Stimulated activated CD8-positive, alpha-beta memory T cell treated with anti-CD3 and anti-CD28 coated beads, Interleukin-2, amount 100 ng/mL, for 1 hour (primary cell): Measurements from ENCODE around the gene IFT80.
"Not testable (repeated sequence)": the region's sequence is repeated elsewhere in the genome, so short reads cannot be mapped to it uniquely, and the experiment has no call there.

Source experiments
- DNase-seq, 2 donors: peaks; one replicate each; pipeline ENCODE4 v3.0.0-alpha.2; 2020; ENCODE audit warnings: low read depth in 2 of 2

Gene IFT80

DNA sequence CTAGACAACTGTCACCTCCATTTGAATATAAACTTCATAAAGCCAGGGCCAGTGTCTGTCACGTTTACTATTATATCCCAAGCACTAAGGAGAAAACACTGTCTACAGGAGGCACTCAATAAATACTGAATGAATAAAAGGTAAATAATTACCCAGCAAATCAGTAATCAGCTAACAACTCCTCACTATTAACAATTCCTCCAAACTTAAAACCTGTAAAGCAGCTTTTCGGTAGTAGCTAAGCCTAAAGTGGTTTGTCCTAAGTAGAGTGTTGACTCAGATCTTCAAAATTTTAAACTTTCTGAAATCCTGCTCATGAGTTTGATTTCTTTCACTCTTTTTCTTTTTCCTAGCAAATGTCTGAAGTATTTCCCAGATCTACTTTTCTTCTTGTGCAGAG is 133.9 kb downstream of the IFT80 start:
- no peak for DNase-seq

DNA sequence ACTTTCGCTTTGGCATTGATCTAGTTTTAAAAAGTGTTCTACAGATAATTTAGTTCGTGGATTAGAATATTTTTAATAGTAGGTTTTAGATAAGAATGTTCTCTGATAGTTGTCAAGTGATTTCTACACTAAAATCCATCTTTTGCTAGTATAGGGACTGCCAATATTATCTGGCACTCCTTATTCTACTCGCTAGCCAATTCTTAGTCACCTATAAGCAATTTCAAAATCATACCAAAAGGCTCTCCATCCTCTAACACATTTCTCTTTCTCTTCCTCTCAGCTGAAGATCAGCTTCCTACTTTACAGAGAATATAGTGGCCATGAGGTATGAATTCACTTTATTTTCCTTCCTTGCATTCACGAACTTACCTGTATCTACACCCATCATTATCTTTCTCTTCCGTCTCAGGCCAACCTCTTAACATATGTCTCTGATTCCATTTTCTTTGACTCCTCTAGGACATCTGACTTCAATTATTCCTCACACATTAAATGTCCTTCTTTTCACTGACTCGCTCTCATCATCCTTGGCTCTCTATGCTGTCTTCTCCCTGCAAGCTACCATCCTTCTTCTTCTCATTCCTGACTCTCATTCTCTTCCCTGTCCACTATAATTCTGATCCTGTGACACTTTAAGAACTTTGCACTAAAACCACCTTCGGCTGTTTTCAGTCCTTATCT is 138.3 kb downstream of the IFT80 start:
- no peak for DNase-seq

DNA sequence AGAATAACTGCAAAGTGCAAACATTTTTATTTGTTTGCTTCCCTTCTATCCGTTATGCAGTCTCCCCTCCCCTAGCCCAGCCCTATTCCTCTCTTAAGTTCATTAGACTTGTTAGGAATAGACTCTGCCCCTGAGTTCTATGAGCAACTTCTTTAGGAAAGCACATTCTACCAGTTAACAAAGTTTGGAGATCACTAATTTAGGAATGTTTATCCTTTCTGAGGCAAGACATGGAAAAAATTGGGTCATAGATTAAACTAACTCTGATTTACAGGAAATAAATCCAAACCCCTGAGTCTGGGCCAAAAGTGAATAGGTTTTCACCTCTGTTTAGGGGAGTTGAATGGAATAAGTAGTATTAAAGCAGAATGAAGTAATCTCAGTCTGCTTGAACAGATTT is 139.4 kb downstream of the IFT80 start:
- no peak for DNase-seq

DNA sequence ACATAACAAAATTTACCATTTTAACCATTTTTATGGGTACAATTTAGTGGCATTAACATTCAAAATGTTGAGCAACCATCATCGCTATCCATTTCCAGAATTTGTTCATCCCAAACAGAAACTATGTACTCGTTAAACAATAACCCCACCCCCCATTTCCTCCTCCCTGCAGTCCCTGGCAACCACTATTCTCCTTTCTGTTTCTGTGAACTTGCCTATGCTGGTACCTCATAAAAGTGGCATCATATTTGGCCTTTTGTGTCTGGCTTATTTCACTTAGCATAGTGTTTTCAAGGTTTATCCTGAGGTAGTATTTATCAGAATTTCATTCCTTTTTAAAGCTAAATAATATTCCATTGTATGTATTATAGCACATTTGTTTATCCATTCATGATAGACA is 141.4 kb downstream of the IFT80 start:
- DNase-seq = no peak

DNA sequence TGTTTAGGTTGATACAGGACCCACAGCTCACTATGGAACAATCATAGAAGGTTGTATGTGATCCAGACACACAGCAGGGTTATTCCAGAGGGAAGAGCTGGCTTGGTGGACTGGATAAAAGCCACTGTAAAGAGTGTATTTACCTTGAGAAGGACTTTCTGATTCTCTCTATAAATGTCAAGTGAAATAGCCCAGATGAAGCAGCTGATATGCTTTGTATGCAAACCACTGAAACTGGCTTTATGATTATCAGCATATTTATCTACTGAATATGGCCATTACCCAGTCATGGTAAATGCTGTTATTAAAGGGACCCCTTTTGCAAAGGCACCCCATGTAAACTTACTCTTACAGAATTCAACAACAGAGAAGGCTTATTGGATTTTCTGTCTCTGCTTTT is 145.7 kb downstream of the IFT80 start:
- DNase-seq = no peak

DNA sequence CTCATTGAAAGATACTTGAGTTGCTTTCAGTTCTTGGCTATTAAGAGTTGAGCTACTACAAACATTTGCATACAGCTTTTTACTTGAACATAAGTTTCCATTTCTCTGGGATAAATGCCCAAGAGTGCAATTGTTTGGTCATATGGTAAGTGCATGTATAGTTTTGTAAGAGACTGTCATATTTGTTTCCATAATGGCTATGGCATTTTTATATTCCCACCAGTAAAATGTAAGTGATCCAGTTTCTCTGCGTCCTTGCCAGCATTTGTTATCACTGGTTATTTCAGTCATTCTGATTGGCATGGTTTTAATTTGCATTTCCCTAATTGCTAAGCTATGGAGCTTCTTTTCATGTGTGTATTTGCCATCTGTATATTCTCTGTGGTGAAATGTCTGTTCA is 151.3 kb downstream of the IFT80 start:
- no peak for DNase-seq

DNA sequence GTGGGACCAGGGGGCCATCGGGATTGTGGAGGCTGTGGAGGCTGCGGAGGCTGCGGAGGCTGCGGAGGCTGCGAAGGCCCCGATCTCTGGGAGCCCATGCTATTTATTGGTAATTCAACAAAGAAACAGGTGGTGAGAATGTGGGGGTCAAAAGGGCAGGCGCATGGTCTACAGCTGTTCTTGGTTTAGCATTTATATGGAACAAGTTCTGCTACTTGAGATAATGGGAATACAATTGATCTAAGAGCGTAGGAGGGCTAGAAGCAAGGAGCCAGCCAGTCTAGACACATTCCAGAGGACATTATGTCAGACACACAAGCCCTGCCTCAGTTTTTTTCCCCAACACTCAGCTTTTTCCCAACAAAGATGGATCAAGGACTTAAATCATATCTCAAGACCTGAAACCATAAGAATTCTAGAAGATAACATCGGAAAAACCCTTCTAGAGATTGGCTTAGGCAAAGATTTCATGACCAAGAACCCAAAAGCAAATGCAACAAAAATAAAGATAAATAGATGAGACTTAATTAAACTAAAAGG is 153.7 kb downstream of the IFT80 start:
- DNase-seq = no peak

DNA sequence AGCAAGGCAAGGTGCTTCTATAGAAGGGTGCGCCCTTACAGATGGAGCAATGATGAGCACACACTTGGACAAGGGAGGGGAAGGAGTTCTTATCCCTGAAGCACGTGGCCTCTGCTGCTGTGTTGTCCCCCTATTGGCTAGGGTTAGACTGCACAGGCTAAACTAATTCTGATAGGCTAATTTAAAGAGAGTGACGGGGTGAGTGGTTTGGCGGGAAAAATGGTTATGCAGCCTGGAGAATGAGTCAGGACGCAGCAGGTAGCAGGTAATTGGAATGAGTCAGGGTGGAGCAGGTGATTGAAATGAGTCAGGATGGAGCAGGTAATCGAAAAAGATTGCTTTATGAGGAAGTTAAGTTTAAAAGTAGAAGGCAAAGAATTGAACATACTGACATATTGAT is 158.3 kb downstream of the IFT80 start:
- DNase-seq = not testable (repeated sequence)

DNA sequence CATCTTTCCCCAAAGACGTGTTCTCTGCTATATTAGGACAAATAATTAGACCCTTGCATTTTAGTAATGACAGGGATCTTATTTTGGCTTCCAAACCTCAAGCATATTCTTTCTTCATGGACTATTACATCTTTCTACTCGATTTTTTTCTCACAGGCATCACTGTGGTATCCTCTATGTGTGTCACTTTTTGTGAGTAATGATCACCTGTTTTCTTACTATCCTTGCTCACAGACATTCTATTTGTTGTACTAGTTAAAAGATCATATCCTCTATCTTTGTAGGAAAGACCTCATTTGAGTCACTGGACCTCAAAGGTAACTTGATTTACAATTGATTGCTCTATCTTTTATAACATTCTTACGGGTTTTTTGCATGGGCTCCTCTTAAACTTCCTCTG is 167.0 kb downstream of the IFT80 start:
- DNase-seq = no peak

DNA sequence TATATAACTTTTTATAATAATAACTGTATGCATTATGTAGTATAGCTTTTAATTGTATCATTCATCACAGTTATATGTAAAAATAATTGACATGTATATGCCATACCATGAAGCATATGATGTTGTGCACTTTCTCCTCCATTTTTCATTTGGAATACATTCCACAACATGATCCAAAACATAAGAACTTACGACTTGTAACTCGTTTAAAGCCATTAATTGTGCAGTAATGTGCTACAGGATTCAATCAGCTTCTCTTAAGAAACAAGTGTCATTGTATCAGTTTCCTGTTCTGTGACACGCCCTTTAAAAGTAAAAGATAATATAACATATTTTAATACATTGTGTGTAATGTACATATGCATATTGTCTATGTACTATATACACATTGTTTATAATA is 171.6 kb downstream of the IFT80 start:
- DNase-seq = no peak

DNA sequence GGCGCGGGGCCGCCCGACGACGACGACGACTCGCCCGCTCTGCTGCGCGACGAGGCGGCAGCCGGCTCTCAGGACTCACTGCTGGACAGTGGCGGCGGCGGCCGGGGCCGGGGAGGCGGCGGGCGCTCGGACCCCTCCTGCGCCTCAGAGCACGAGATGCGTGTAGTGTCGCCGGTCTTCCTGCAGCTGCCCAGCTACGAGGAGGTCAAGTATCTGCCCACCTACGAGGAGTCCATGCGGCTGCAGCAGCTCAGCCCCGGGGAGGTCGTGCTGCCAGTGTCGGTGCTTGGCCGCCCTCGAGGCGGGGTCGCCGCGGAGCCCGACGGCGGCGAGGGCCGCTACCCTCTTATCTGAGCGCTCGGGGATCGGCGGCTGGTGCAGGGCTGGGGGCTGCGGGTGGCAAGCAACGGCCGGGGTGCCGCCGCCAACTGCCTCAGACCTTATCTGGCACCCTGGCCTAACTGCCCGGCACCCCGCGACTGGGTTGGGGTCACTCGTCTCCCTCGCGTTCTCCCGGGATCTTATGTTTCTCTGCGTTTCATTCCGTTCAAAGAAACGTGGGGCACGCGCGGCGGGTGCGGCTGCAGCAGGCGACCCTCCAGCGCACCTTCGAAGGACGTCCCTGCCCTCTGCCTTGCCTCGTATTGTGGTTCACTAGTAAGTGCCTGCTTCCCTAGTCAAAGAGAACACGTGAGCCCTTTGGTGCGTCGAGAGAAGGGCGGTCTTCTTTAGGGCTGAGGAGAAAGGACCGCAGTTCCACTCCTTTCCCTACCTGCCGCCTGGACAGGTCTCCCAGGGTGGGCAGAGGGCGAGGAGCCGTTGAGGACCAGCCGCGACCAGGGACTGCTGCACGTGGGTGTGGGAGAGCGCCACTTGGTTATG is 172.8 kb downstream of the IFT80 start:
- no peak for DNase-seq

DNA sequence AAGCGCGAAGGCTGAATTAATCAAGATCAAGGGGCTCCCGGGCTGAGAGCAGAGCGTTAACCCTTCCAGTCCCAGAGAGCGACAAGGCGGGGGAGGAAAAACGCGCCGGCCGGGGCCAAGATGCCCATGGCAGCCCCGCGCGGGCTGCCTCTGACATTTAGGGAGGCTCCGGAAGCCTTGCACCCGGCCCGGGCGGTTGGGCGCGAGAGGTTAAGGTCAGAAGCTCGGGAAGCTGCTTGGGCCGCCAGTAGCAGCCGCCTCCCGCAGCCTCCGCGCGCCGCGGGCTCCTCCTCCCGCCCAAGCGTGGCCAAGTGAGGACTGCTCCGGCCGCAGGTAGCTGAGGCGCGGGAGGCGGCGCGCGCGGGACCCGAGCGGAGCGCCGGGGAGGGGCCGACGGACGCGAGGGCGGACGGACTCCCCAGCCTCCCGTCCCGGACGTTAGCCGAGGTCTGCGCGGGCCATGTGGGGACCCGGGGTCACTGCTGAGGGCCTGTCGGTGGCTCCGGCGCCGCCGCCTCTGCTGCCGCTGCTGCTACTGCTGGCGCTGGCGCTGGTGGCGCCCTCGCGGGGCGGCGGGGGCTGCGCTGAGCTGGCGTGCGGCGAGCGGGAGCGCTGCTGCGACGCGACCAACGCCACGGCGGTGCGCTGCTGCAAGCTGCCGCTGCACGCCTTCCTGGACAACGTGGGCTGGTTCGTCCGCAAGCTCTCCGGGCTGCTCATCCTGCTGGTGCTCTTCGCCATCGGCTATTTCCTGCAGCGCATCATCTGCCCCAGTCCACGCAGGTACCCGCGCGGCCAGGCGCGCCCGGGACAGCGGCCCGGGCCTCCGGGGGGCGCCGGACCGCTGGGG is 173.6 kb downstream of the IFT80 start, which contains the start of gene C3orf80:
TSS of gene C3orf80 (plus strand) at position 247 of the 850 bp plus-strand sequence. CDS start at position 461, 214 bp downstream.
- no peak for DNase-seq

DNA sequence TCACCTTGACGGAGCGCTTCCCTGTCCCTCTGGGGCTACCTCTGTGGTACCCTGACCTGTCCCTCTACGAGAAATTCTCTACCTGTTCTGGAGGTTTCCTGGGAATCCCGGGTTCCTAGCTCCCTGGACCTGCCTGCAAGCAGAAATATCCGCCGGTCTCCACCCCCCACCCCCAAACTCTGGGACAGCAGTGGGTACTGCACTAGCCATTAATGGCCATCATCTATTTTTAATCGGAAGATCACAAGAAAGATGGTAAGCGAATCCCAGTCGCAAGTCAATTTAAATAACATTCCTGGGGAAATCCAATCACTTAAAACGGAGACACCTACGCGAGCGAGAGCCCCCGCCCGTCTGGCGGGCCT is 174.2 kb downstream of the IFT80 start:
- DNase-seq = no peak

DNA sequence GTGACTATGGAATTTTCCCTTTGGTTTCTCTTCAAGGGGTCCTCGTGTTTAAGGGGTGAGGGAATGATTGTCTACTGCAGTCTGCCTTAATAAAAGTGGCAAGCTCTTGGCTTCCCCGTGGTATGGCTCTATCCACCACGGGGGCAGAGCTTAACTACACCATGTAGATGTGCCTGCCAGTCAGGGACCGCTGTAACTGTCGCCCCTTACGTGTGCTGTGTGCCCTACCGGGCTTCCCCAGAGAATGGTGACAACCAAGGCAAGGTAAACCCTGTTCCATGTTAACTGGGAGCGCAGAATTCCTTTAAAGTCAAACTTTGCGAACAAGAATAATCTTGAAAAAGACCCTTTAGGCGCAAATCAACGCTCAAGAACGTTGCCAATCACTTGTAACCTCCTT is 174.8 kb downstream of the IFT80 start:
- no peak for DNase-seq

DNA sequence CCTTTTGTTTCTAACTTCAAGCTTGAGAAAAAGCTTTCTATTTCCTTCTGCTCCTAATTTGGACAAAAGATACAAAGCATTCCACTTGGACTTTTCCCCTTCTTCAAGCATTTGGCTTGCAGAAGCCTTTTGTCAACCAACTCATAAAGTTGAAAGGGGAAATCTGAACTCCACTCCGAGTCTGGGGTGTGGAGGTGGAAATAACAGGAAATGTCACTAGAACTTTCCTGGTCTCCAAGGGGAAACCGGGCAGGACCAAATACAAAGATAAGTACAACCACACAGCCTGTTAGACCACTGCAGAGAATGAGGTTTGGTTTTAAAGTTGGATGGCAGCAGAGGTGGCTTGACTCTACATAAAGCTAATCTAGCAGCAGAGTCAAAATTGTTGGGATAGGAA is 178.0 kb downstream of the IFT80 start:
- no peak for DNase-seq

DNA sequence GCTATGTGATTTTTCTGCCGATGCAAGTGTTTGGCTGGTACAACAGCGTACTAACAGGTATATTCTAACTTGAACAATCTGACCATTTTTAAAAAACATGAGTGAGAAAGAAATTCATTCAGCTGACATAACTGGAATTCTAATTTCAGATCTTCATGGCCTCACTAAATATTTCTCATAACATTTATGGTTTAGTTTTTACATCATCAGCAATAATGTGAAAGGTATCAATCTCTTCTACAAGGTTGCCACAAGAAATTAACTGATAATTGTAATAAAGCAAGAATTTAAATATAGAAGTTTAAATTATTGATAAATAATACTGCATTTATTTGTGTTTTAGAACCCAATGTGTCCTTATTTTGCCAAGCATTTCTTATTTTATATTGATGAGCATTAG is 179.0 kb downstream of the IFT80 start:
- DNase-seq = no peak

DNA sequence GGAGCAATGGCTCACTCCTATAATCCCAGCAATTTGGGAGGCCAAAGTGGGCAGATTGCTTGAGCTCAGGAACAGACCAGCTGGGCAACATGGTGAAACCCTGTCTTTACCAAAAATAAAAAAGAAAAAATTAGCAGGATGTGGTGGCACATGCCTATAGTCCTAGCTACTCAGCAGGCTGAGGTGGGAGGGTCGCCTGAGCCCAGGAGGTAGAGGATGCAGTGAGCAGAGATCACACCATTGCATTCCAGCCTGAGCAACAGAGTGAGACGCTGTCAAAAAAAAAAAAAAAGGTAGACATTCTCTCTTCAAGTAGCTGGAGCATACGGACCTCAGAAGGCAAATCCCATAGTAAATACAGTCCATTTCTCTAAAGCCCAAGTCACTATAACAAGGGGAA is 180.9 kb downstream of the IFT80 start:
- no peak for DNase-seq

DNA sequence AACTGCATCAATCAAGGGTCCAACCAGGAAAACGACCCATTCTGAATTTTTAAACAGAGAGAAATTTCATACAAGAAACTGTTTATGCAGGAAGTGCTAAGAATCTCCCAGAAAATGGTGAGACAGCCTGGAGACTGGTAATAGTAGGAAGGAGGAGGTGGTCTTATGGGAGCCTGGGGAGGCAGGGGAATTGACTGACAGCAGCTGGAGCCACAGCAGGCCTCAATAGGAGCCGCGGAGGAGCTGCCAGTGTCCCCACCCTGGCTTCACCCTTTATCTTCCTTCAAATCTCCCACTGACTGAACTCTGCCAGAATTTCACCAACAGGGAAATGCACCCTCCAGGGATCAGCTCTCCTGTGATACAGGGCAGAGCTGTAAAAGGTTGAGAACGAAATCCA is 181.3 kb downstream of the IFT80 start:
- no peak for DNase-seq

DNA sequence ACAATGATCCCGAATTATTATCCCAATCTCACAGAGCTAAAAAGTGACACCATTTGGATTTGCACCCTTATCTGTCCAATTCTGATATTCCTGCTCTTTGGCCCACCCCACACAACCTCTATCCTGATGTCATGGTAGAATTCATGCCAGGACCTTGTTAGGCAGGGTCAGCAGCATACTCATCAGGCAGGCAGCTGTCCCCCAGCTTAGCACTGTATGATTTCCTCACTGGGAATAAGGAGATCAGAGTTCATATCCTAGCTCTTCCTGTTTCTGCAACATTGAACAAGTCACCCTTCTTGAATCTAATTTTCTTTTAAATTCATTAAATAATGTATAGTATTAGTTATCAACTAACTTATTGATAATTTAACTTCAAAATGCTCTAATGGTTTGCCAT is 185.8 kb downstream of the IFT80 start:
- no peak for DNase-seq

DNA sequence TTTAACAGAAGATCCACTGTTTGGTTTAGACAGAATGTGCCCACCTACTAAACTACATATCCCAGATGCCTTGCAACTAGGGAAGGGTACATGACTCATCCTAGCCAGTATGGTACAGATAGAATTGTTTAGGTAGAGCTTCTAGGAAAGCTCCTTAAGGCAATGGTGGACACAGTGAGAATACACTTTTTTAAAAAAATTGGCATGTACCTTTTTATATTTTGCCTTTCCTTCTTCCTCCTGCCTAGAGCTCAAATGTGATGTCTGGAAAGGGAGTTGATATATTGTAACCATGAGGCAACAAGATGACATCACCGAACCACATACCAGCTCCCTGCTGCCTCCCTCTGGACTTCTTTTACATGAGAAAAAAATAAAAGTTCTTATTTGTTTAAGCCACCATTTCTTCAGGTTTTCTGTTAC is 188.2 kb downstream of the IFT80 start:
- no peak for DNase-seq

DNA sequence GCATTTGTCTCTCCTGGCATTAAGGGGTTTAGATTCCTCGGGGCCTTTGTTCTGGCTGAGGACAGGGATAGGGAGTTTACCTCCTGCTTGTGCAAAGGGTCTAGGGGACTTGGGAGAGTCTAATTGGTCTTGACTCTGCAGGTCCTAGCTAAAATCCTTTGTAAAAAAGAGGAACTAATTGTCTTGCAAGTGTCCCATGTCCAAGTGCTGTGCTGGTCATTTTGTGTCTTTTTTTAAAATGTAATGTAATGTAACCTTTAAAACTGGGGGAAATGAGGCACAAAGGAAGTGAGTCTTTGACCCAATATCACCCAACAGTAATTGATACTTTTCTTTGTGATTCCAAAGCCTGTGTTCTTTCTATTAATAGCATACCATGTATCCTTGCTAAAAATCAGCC is 188.7 kb downstream of the IFT80 start:
- DNase-seq = no peak
